ENCODE results near the gene CDK14.
"Not testable (repeated sequence)": the region's sequence is repeated elsewhere in the genome, so short reads cannot be mapped to it uniquely, and the experiment has no call there.

CDK14 gene

GRCh38 chr7:91142743-91143142 is 546.6 kb downstream of the CDK14 start:
- no peak for DNase-seq (ENCODE audit: low read depth, low spot score)

- no peak for DNase-seq (ENCODE audit: low read depth, low spot score)
These were observed 553.5 kb downstream of the CDK14 start for GRCh38 chr7:91149341-91150246.

GRCh38 chr7:91151916-91152315 is 555.8 kb downstream of the CDK14 start:
- no peak for DNase-seq (ENCODE audit: low read depth, low spot score)

- no peak for DNase-seq (ENCODE audit: low read depth, low spot score)
These were observed 560.4 kb downstream of the CDK14 start for GRCh38 chr7:91156316-91157185.

GRCh38 chr7:91157579-91158320 is 561.6 kb downstream of the CDK14 start:
- no peak for DNase-seq (ENCODE audit: low read depth, low spot score)

GRCh38 chr7:91162436-91162835 is 566.3 kb downstream of the CDK14 start:
- no peak for DNase-seq (ENCODE audit: low read depth, low spot score)

- no peak for DNase-seq (ENCODE audit: low read depth, low spot score)
These were observed 568.4 kb downstream of the CDK14 start for GRCh38 chr7:91164506-91164905.

- no peak for DNase-seq (ENCODE audit: low read depth, low spot score)
These were observed 569.1 kb downstream of the CDK14 start for GRCh38 chr7:91165006-91165845.

GRCh38 chr7:91165846-91166230 is 569.7 kb downstream of the CDK14 start:
- no peak for DNase-seq (ENCODE audit: low read depth, low spot score)

GRCh38 chr7:91168871-91169829 is 573.0 kb downstream of the CDK14 start:
- DNase-seq (ENCODE audit: low read depth, low spot score) = no peak

- no peak for DNase-seq (ENCODE audit: low read depth, low spot score)
These were observed 573.7 kb downstream of the CDK14 start for GRCh38 chr7:91169830-91170191.

- DNase-seq (ENCODE audit: low read depth, low spot score) = not testable (repeated sequence)
These were observed 577.1 kb downstream of the CDK14 start for GRCh38 chr7:91173265-91173664.

- DNase-seq (ENCODE audit: low read depth, low spot score) = no peak
These were observed 584.6 kb downstream of the CDK14 start for GRCh38 chr7:91180746-91181145.

GRCh38 chr7:91181949-91182348 is 585.8 kb downstream of the CDK14 start:
- no peak for DNase-seq (ENCODE audit: low read depth, low spot score)

- DNase-seq (ENCODE audit: low read depth, low spot score) = no peak
These were observed 587.0 kb downstream of the CDK14 start for GRCh38 chr7:91182819-91183764.

- DNase-seq (ENCODE audit: low read depth, low spot score) = no peak
These were observed 589.6 kb downstream of the CDK14 start for GRCh38 chr7:91185771-91186170.

GRCh38 chr7:91187061-91187460 is 590.9 kb downstream of the CDK14 start:
- no peak for DNase-seq (ENCODE audit: low read depth, low spot score)

GRCh38 chr7:91191771-91192170 is 595.6 kb downstream of the CDK14 start:
- DNase-seq (ENCODE audit: low read depth, low spot score) = no peak

GRCh38 chr7:91193141-91193540 is 597.0 kb downstream of the CDK14 start:
- DNase-seq (ENCODE audit: low read depth, low spot score) = no peak
